ENCODE measurements around the gene CEP290. TPM values are rescaled to one million over a fixed set of nuclear protein-coding genes. Genes with fewer than 3 reads are reported as not detected.

CEP290 gene
- total and polyA plus RNA-seq, 2 of the 13 experiments (the other 11 are each of a cell fraction or from before 2014, with no cell fraction given): 2.4 to 10.8 TPM

DNA sequence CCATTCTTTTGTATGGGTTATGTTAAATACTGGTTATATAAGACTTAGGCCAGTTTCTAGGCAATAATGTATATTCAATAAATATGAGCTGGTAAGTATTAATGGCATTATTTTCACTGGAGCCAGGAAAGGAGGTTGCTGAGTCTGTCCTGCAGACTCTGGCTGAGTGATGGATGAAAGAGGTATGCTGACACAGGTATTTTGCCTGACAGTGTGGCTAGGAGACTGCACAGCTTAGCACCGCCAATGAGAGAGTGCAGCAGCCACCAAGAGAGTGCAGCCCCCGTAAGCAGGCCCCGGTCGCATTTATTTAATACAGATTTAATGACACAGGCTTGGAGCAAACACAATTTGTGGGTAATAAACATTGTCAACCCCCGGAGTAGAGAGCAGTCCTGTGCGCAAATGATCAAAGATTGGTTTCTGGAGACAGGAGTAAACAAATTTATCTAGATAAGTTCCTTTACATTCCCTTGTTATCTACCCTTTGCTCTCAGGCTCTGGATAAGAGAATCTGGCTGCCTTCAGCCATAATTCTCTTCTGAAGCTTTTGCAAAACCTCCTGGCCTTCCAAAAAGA lies 37.6 kb upstream of the CEP290 start (continued):
- TF ChIP-seq, protein P1, sequence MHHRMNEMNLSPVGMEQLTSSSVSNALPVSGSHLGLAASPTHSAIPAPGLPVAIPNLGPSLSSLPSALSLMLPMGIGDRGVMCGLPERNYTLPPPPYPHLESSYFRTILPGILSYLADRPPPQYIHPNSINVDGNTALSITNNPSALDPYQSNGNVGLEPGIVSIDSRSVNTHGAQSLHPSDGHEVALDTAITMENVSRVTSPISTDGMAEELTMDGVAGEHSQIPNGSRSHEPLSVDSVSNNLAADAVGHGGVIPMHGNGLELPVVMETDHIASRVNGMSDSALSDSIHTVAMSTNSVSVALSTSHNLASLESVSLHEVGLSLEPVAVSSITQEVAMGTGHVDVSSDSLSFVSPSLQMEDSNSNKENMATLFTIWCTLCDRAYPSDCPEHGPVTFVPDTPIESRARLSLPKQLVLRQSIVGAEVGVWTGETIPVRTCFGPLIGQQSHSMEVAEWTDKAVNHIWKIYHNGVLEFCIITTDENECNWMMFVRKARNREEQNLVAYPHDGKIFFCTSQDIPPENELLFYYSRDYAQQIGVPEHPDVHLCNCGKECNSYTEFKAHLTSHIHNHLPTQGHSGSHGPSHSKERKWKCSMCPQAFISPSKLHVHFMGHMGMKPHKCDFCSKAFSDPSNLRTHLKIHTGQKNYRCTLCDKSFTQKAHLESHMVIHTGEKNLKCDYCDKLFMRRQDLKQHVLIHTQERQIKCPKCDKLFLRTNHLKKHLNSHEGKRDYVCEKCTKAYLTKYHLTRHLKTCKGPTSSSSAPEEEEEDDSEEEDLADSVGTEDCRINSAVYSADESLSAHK (CRISPR knock-in tag; IDR thresholded peaks at IDR 0.05; ENCODE audit: borderline replicate concordance): no peak
- TF ChIP-seq, protein P2, sequence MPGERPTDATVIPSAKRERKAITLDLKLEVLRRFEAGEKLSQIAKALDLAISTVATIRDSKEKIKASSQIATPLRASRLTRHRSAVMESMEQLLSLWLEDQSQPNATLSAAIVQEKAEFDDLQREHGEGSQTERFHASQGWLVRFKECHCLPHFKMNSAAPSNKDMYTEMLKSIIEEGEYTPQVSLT (CRISPR knock-in tag; IDR thresholded peaks at IDR 0.05; ENCODE audit: borderline replicate concordance, low read depth): no peak
- TF ChIP-seq, protein P3, sequence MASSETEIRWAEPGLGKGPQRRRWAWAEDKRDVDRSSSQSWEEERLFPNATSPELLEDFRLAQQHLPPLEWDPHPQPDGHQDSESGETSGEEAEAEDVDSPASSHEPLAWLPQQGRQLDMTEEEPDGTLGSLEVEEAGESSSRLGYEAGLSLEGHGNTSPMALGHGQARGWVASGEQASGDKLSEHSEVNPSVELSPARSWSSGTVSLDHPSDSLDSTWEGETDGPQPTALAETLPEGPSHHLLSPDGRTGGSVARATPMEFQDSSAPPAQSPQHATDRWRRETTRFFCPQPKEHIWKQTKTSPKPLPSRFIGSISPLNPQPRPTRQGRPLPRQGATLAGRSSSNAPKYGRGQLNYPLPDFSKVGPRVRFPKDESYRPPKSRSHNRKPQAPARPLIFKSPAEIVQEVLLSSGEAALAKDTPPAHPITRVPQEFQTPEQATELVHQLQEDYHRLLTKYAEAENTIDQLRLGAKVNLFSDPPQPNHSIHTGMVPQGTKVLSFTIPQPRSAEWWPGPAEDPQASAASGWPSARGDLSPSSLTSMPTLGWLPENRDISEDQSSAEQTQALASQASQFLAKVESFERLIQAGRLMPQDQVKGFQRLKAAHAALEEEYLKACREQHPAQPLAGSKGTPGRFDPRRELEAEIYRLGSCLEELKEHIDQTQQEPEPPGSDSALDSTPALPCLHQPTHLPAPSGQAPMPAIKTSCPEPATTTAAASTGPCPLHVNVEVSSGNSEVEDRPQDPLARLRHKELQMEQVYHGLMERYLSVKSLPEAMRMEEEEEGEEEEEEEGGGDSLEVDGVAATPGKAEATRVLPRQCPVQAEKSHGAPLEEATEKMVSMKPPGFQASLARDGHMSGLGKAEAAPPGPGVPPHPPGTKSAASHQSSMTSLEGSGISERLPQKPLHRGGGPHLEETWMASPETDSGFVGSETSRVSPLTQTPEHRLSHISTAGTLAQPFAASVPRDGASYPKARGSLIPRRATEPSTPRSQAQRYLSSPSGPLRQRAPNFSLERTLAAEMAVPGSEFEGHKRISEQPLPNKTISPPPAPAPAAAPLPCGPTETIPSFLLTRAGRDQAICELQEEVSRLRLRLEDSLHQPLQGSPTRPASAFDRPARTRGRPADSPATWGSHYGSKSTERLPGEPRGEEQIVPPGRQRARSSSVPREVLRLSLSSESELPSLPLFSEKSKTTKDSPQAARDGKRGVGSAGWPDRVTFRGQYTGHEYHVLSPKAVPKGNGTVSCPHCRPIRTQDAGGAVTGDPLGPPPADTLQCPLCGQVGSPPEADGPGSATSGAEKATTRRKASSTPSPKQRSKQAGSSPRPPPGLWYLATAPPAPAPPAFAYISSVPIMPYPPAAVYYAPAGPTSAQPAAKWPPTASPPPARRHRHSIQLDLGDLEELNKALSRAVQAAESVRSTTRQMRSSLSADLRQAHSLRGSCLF (CRISPR knock-in tag; IDR thresholded peaks at IDR 0.05; ENCODE audit: borderline replicate concordance): no peak
- TF ChIP-seq NFKBIZ (CRISPR knock-in tag; IDR thresholded peaks at IDR 0.05): no peak
- TF ChIP-seq GFI1 (CRISPR knock-in tag; IDR thresholded peaks at IDR 0.05; ENCODE audit: borderline replicate concordance): peak; percentile 61; the same call in 1 of the 2 replicates
- TF ChIP-seq, protein P4, sequence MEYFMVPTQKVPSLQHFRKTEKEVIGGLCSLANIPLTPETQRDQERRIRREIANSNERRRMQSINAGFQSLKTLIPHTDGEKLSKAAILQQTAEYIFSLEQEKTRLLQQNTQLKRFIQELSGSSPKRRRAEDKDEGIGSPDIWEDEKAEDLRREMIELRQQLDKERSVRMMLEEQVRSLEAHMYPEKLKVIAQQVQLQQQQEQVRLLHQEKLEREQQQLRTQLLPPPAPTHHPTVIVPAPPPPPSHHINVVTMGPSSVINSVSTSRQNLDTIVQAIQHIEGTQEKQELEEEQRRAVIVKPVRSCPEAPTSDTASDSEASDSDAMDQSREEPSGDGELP (IDR thresholded peaks at IDR 0.05; ENCODE audit: borderline replicate concordance, low read depth): no peak
